NCI-H526 (cell line): ENCODE data around the gene IFT81.
"Not testable (repeated sequence)": the region's sequence is repeated elsewhere in the genome, so short reads cannot be mapped to it uniquely, and the experiment has no call there.

ENCODE experiments used
- DNase-seq, 2 experiments: peaks; one replicate each; lab custom pipeline; 2025; lab: John Stamatoyannopoulos, UW

IFT81 gene

DNA sequence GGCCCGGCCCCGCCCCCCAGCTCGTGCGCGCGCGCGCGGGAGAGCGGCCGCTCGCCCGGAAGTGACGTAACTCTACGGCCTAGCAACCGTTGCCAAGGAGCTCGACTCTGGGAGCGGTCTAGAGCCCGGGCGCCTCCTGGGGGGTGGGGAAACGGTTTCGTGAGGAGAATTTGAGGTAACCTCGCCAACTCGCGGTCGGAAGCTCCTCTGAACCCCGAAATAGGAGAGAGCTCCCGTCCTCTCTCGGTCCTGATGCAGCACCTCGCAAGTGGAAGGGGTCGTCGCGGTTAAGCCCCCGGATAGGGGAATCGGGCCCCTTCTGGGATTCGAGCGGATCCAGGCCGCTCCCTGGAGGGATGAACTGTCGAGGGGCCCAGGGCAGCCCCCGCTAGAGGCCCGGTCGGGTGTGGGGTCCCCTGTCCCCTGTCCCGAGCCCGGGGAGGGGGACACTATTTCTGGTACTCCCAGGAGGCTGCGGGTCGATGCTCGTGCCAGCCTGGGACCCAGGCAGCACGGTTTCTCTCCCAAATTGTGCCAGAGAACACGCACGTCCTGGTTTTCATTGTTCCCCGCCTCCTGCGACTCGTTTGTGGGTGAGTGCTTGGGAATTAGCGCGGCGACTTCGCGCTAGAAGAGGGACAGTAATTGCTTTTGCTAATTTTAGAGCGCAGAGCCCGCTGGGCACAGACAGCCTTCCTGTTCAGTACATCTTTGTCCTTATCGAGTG lies at the start of gene IFT81:
Gene IFT81, plus strand, starts transcription at position 89 of the 727 bp plus-strand sequence. CDS start 3,024 bp downstream, outside the sequence.
- DNase-seq = peak; percentile 52 to 96

GRCh38 chr12:110075880-110076279 lies 48.3 kb upstream of the IFT81 start:
- DNase-seq = no peak

DNA sequence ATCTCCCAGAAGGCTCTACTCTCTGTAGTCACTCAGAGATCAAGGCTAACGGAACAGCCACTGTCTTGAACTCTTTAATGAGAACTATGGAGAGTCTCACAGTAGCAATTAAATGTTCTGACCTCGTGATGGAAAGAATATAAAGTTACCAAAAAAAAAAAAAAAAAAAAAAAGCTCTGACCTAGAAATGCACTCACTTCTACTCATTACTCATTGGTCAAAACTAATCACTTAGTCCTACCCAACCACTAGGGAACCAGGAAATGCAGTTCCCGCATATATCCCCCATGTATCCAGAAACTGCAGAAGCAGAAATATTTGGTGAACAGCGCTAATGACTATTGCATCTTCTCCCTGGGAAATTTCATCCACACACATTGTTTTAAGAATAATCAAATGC lies 46.4 kb upstream of the IFT81 start:
- DNase-seq = no peak

DNA sequence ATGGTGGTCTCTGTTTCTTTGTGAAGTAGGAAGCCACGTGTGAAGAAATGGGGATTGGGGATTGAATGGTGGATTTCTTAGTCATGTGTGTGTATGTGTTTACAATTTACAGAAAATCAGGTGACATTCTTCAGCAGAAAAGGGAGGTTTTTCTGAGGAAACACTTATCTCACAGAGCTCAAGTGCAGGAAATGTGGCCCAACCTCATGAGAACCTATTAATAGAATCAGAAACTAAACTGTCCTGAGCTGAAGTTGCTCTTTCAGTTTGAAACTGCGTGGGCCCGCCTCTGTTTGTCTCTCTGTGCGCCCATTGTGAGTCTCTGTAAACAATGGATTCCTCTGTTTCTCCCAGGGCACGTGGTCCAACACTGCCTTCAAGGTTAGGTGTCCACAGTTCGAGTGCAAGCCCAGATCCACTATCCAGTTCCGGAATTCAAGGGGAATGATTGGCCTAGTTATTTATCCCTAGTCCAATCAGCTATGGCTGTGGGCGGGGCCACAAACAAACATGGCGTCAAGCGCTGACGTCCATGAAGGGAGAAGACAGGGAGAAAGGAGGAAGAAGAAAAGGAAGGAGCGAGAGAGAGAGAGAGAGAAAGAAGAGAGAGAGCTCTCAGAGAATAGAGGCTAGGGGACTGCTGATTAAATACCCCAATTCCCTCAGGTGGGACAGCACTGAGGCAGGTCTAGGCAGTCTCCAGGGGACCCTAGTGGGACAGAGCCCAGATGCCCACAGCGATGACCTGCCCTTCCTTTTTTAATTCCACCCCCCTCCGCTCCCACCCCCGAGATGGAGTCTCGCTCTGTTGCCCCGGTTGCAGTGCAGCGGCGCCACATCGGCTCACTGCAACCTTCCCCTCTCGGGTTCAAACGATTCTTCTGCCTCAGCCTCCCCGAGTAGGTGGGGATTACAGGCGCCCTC lies 44.4 kb upstream of the IFT81 start:
- DNase-seq = no peak

DNA sequence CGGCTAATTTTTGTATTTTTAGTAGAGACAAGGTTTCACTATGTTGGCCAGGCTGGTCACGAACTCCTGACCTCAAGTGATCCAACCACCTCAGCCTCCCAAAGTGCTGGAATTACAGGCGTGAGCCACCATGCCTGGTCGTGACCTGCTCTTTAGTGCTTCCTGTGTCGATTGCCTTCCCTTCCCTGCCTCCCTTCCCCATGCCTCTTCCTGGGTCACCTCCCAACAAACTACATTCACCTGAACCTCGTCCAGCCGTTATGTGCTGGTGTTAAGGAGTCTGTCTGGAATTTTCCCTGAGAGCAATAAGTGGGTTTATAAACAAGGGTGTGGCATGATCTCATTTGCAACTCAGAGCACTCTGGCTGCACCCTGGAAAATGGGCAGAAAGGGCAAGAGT lies 43.7 kb upstream of the IFT81 start:
- no peak for DNase-seq

- DNase-seq = no peak
Observed at GRCh38 chr12:110084314-110085015, 39.7 kb upstream of the IFT81 start.

- not testable (repeated sequence) for DNase-seq
Observed at GRCh38 chr12:110088216-110088615, 35.9 kb upstream of the IFT81 start.

DNA sequence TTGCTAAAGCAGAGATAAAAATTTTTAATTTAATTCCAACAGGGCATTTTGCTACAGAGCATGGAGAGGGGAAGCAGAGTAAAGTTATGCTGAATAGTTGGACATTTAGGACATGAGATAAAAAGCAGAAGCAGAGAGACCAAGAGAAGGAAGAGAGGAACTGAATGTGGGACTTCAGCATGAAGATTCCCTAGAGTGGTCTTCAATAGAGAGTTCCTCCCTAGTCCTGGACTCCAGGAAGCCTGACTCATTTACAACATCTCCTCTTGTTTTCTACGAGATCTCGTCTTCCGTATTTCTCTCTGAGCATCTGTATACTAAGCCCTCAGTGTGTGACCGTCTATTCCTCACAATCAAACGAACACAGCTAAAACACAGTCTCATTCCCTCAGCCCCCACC lies 35.2 kb upstream of the IFT81 start:
- DNase-seq = no peak

DNA sequence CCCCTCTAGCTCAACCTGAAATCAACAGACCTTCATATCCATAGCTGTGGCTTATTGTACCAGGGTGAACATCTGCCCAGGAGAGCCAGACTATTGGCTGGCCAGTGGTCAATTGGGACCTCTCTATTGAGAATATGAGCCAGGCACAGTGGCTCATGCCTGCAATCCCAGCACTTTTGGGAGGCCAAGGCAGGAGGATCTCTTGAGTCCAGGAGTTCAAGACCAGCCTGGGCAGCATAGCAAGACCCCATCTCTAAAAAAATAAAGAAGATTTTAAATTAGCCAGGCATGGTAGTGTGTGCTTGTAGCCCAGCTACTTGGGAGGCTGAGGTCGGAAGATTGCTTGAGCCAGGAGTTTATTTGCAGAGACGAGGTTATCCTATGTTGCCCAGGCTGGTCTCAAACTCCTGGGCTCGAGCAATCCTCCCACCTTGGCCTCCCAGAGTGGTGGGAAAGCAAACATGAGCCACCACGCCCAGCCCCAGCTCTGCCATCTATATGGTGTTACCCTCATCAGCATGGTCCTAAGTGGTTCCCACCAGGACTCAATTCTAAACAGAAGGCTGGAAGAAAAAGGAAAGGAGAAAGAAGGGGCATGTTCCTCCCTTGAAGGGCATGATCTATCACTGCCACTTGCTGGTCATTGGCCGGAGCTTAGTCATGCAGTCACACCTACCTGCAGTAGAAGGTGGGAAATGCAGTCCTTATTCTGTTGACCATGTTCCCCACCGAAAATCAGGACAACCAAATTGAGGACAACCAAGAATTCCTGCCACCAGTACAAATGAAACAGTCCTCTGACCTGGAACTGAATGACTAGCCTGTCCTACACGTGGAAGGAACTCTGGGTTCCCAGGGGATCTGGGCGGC lies 33.7 kb upstream of the IFT81 start:
- DNase-seq = no peak

- DNase-seq = no peak
Observed at GRCh38 chr12:110091136-110091711, 32.9 kb upstream of the IFT81 start.

DNA sequence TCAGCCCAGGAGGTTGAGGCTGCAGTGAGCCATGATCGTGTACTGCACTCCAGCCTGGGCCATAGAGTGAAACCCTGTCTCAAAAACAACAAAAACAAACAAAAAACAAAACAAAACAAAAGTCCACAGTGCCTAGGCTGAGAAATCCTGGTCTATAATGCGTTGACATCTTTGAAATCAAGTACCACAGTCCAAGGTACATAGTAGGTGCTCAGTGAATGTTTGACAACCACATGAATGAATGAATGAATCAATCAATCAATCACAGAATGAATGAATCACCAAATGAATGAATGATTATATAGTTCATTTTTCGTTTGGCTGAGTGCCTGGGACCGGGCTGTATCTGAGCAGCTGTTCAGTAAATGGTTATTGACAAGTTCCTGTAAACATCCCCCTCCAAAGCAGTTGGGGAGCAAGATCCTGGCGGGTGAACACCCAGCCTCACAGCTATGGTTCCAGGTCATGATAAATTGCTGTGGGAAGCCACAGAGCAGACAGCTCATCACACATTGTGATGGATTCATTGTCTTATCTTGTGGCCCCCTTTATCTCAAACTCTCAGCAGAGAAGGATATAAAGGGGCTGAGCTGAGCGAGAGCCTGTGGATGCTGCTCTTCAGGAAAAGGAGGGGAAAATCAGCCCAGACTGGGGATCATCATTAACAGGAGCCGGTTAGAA lies 30.4 kb upstream of the IFT81 start:
- DNase-seq = no peak

DNA sequence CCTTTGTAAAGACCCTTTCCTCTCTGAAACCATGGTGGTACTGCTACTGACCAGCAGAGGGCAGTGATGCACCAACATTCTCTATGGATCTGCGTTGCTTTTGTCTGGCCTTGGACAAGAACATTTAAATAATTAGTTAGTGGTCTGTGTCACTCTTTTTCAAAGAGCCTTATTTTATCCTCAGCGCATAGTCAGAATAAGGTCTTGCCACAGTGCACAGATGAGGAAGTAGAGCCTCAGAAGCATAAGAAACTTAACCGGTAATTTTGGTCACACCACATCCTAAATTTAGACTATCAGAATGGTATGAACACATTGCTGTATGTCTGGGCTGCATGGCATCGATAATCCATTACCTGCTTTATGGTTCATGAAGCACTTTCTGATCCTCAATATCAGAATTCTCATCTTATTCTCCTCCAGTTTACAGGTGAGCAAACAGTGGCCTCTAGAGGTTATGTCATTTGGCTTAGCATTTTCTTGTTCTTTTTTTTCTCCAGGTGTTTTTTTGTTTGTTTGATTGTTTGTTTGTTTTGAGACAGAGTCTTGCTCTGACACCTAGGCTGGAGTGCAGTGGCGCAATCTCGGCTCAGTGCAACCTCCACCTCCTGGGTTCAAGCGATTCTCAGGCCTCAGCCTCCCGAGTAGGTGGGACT lies 23.7 kb upstream of the IFT81 start:
- DNase-seq = peak; percentile 49 to 80

DNA sequence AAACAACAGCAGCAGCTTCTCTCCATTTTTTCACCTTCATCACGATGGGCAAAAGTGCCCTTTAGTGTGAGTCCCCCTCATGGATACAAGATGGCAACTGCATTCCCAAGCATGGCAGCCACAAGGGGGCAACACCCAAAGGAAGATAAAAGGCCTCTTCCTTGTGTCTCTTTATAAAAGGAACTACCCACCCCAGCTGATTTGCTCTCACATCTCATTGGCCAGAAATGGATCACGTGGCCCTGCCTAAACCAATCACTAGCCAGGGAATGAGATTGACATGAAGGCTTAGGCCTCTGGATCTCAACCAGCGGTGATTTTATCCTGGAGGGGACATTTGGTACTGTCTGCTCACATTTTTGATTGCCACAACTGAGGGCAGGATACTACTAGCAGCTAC lies 21.9 kb upstream of the IFT81 start:
- DNase-seq = peak; percentile 72 to 83

DNA sequence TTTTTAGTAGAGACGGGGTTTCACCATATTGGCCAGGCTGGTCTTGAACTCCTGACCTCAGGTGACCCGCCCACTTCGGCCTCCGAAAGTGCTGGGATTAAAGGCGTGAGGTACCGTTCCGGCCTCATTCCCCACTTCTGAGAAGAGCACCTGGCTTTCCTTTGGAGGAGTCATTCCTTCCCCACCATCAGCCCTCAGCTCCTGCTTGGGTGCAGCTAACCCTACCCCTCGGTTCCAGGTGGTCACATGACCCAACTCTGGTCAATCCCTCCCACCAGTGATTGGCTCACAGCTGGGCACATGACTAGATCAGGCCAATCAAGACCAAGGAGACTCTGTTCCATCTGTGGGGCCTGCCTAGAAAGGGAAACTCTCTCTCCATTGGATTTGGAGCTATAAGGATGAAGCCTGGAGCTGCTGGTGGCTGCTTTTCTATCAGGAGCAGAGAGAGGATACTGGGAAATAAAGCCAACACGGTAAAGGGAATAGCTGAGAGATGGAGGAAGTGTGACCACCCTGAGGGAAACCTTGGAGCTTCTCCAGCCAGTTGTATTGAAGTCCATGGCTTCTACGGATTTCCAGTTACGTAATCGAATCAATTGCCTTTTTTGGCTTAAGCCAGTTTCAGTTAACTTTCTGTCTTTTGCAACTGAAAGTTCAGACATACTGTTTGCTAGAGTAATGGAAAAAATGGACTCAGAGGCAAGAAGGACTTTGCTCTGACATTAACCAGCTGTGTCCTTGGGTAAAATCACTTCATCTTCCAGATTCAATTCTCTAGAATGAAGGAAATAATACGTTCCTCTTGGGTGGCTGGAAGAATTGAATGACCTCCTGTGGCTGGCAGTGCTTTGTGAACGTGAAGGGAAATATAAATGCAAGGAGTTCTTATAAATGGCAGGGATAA lies 19.7 kb upstream of the IFT81 start:
- no peak for DNase-seq

- no peak for DNase-seq
Observed at GRCh38 chr12:110105159-110105558, 19.0 kb upstream of the IFT81 start.

GRCh38 chr12:110105986-110106385 lies 18.2 kb upstream of the IFT81 start:
- DNase-seq = no peak

DNA sequence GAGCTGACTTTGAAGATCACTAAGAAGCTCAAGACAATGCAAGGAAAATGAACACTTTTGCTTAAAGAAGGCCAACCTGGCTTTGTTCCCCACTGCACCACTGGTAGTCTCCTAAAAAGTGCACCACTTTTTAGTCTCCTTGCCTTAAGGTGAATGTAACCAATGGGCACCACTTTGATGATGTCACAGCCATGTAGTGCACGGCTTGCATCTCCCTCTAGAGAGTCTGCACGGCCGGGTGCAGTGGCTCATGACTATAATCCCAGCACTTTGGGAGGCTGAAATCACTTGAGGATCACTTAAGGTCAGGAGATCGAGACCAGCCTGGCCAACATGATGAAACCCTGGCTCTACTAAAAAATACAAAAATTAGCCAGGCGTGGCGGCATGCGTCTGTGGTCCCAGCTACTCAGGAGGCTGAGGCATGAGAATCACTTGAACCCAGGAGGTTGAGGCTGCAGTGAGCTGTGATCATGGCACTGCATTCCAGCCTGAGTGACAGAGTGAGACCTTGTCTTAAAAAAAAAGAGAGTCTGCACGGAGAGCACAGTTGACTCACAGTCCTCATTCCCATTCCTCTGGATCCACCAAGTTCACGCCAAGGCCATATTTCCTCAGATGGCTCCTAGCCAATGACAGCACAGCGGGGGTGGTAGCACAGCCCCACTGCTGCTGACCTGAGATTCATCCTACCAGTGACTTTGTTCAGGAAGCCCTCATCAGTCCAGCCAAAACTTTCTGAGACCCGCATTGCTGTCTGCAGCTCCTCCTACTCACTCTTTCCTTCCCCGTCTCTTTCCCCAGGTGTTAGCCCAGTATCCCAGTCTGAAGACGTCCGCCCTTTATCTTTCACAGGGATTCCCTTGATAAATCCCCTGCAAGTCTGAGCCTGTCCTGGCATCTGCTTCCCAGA lies 16.5 kb upstream of the IFT81 start:
- no peak for DNase-seq
